Endothelial cell of umbilical vein (primary cell): Measurements from ENCODE around the gene IRF2. TPM values are rescaled to one million over a fixed set of nuclear protein-coding genes. Genes with fewer than 3 reads are reported as not detected.

ENCODE experiments used
- BruUV-seq: library from RNA; stranded (reverse); fragments of 400-500 nt; replicated peaks from 2 replicates; lab custom pipeline; 2021; lab: Mats Ljungman, UMichigan
- CTCF ChIA-PET: fragments of 300-600, 350-600 bp; sonication (Branson Sonifier 250); formaldehyde crosslinking; loops from one replicate; lab custom pipeline; 2021; ENCODE audit warnings: antibody characterized with exemption, inconsistent platforms; lab: Charles Lee
- POLR2A ChIA-PET: fragments of 300-600, 350-600 bp; sonication (Branson Sonifier 250); formaldehyde crosslinking; loops from one replicate; lab custom pipeline; 2021; ENCODE audit warnings: antibody characterized with exemption, inconsistent platforms; lab: Charles Lee
- DNase-seq: peaks from one replicate; pipeline ENCODE4 v3.0.0-alpha.2; 2011; ENCODE audit warnings: low read depth, low spot score
- FAIRE-seq: peaks from 2 replicates; lab custom pipeline; 2011; peaks lifted over from hg19 to GRCh38; lab: Jason Lieb, UNC
- H2AFZ ChIP-seq: 2 replicates; pipeline ENCODE4 v1.6.0; 2012; ENCODE audit warnings: low read depth, low read length, control low read depth, inconsistent platforms
- H3K27ac ChIP-seq: 2 replicates; pipeline ENCODE4 v1.5.1; 2011; ENCODE audit warnings: low read depth, mild to moderate bottlenecking, control low read depth, low read length, moderate library complexity; ENCODE audit not compliant: insufficient read depth
- H3K27me3 ChIP-seq, 2 experiments: 2 replicates each; pipeline versions ENCODE4 v1.6.0 to v1.6.1; 2011; ENCODE audit warnings: low read length in 2 of 2, mixed read lengths in 1 of 2; ENCODE audit not compliant: control insufficient read depth in 2 of 2, insufficient read depth in 2 of 2
- H3K36me3 ChIP-seq, 2 experiments: 2 replicates in 1 of 2; 3 replicates in 1 of 2; pipeline ENCODE4 v1.5.1; 2011; ENCODE audit warnings: low read length in 2 of 2, mild to moderate bottlenecking in 1 of 2, moderate library complexity in 1 of 2; ENCODE audit not compliant: control insufficient read depth in 2 of 2, insufficient read depth in 2 of 2; ENCODE audit errors: extremely low read depth in 1 of 2
- H3K4me1 ChIP-seq: 3 replicates; pipeline ENCODE4 v1.5.1; 2011; ENCODE audit warnings: mild to moderate bottlenecking, low read length; ENCODE audit not compliant: control insufficient read depth, insufficient read depth; ENCODE audit errors: extremely low read depth
- H3K4me2 ChIP-seq: 2 replicates; pipeline ENCODE4 v1.6.1; 2011; ENCODE audit warnings: low read length, control low read depth, mixed read lengths; ENCODE audit not compliant: insufficient read depth
- H3K4me3 ChIP-seq, 3 experiments: fragments of 200-600 bp in 1 of 3; sonication (generic), shearing (Covaris generic) in 1 of 3; replicated peaks in 1 of 3; 2 replicates each; pipeline ENCODE4 v1.5.1; 2011 to 2016; ENCODE audit warnings: control low read depth in 3 of 3, low read length in 3 of 3, mild to moderate bottlenecking in 2 of 3, inconsistent platforms in 1 of 3, low read depth in 1 of 3, moderate library complexity in 1 of 3; ENCODE audit not compliant: insufficient read depth in 1 of 3
- H3K79me2 ChIP-seq: 2 replicates; pipeline ENCODE4 v1.6.0; 2012; ENCODE audit warnings: low read length, inconsistent platforms; ENCODE audit not compliant: control insufficient read depth, insufficient read depth
- H3K9ac ChIP-seq: replicated peaks from 2 replicates; pipeline ENCODE3; 2011; ENCODE audit warnings: low read length, control low read depth; ENCODE audit not compliant: insufficient read depth; ENCODE audit errors: extremely low read depth
- H3K9me1 ChIP-seq: replicated peaks from 3 replicates; pipeline ENCODE4 v1.6.0; 2011; ENCODE audit warnings: mild to moderate bottlenecking, low read length; ENCODE audit not compliant: control insufficient read depth, insufficient read depth; ENCODE audit errors: extremely low read depth
- H3K9me3 ChIP-seq: replicated peaks from 2 replicates; pipeline ENCODE4 v1.5.1; 2012; ENCODE audit warnings: low read length, inconsistent platforms; ENCODE audit not compliant: control insufficient read depth, insufficient read depth
- H4K20me1 ChIP-seq: replicated peaks from 2 replicates; pipeline ENCODE3; 2011; ENCODE audit warnings: mild to moderate bottlenecking, low read length; ENCODE audit not compliant: control insufficient read depth, insufficient read depth; ENCODE audit errors: extremely low read depth
- CTCF ChIP-seq, 2 donors: IDR thresholded peaks; 1 replicate in 1 of 2; 2 replicates in 1 of 2; pipeline ENCODE4 v1.5.1; 2011; ENCODE audit warnings: low read length in 2 of 2, mild to moderate bottlenecking in 2 of 2, moderate library complexity in 2 of 2, control low read depth in 1 of 2, inconsistent platforms in 1 of 2, low read depth in 1 of 2; ENCODE audit not compliant: insufficient read depth in 1 of 2; ENCODE audit errors: extremely low read depth in 1 of 2
- EZH2 ChIP-seq: IDR thresholded peaks from 2 replicates; pipeline ENCODE4 v1.6.1; 2012; ENCODE audit warnings: borderline replicate concordance, low read depth, mild to moderate bottlenecking, moderate library complexity, low read length, inconsistent platforms; ENCODE audit not compliant: severe bottlenecking
- GATA2 ChIP-seq: IDR thresholded peaks from 2 replicates; pipeline ENCODE4 v1.7.0; 2011; ENCODE audit warnings: low read depth, mild to moderate bottlenecking, moderate library complexity, mixed read lengths, low read length; ENCODE audit not compliant: insufficient read length, insufficient read depth
- MAX ChIP-seq: IDR thresholded peaks from 2 replicates; pipeline ENCODE4 v1.6.1; 2011; ENCODE audit not compliant: insufficient read depth, insufficient read length
- MYC ChIP-seq: IDR thresholded peaks from one replicate; pipeline ENCODE4 v1.6.1; 2011; ENCODE audit warnings: mild to moderate bottlenecking, low read depth, low read length
- POLR2A ChIP-seq: IDR thresholded peaks from 2 replicates; pipeline ENCODE4 v1.6.1; 2012; ENCODE audit warnings: low read depth, mild to moderate bottlenecking, control low read depth, low read length
- POLR2AphosphoS5 ChIP-seq: IDR thresholded peaks from 2 replicates; pipeline ENCODE4 v1.6.1; 2012; ENCODE audit warnings: low read depth, mild to moderate bottlenecking, control low read depth, low read length, moderate library complexity; ENCODE audit not compliant: insufficient read depth
- dilution Hi-C: fragments of 300-500 bp; cut with MboI; formaldehyde crosslinking; loops from one replicate; pipeline ENCODE4 v1.15.0; 2019; ENCODE audit warnings: low sequenced_read_pairs; ENCODE audit not compliant: extremely low pct_ligation_motif_present
- intact Hi-C: fragments of 100-400 bp; cut with micrococcal nuclease; formaldehyde crosslinking; loops from one replicate; pipeline ENCODE4 v1.10.0; 2022
- polyA plus RNA-seq, 4 experiments: library from polyadenylated mRNA; depleted of rRNA in 3 of 4; stranded (reverse) in 3 of 4; unstranded in 1 of 4; fragments of >200 nt; gene quantifications; 2 replicates each; pipeline versions ENCODE4 v1.2.1 to v1.2.3, GENCODE V29; 2011 to 2012; ENCODE audit warnings: missing spikeins in 1 of 4
- total RNA-seq: library from RNA; stranded (reverse); gene quantifications from 2 replicates; pipeline ENCODE4 v1.2.3, GENCODE V29; 2021

The IRF2 gene
- total and polyA plus RNA-seq, 2 donors (not counting 3 experiments of a cell fraction or from before 2014, with no cell fraction given): 26.9 to 27.6 TPM

GRCh38 chr4:184369871-184370270 lies 104.5 kb downstream of the IRF2 start:
- peak overlapping the region; percentile 40 for H2AFZ ChIP-seq
- POLR2A ChIA-PET: no interaction called here
- H3K4me3 ChIP-seq: no peak overlapping the region
- peaks cover 14% of the 10 kb centered on the region for H3K4me1 ChIP-seq
- no peaks in the 10 kb centered on the region for H3K9me1 ChIP-seq
- H3K4me2 ChIP-seq: no peak overlapping the region
- no peaks in the 10 kb centered on the region for H3K79me2 ChIP-seq
- BruUV-seq: no TSS peak
- H3K27ac ChIP-seq: no peak overlapping the region
- FAIRE-seq (no peak), DNase-seq (no peak)
- no peak for TF ChIP-seq POLR2A
- no peak for TF ChIP-seq GATA2
- TF ChIP-seq MYC: no peak
- no peak for TF ChIP-seq MAX
- TF ChIP-seq EZH2: no peak
- TF ChIP-seq CTCF (IDR thresholded peaks at IDR 0.05; ENCODE audit: extremely low read depth in 1 of 2, insufficient read depth in 1 of 2, low read depth in 1 of 2, low read length in 2 of 2): no peak
- TF ChIP-seq POLR2AphosphoS5: no peak
- no peaks in the 10 kb centered on the region for H3K36me3 ChIP-seq
- dilution Hi-C loops (no loop called here), intact Hi-C loops (no loop called here)
- H3K9me3 ChIP-seq: no peaks in the 10 kb centered on the region
- no peak overlapping the region for H3K9ac ChIP-seq
- no peaks in the 10 kb centered on the region for H4K20me1 ChIP-seq
- CTCF ChIA-PET: interaction anchor here (1.7 to 1.9 kb wide), 2 partner anchors 8 to 13 kb away, joined by 6 to 9 read pairs; no protein-coding TSS in a partner anchor
- H3K27me3 ChIP-seq: no peaks in the 10 kb centered on the region
